SK-N-MC (cell line): ENCODE data around the gene CDH18.

Experiments used
- EZH2 ChIP-seq: fragments of 200-600 bp; sonication (generic); IDR thresholded peaks from one replicate; pipeline ENCODE4 v1.6.1; 2017; ENCODE audit warnings: antibody characterized with exemption
- FOXP2 ChIP-seq: optimal IDR thresholded peaks from 2 replicates; pipeline ENCODE3; 2011; ENCODE audit warnings: mild to moderate bottlenecking, moderate library complexity; ENCODE audit not compliant: insufficient read depth; ENCODE audit errors: extremely low read length, control extremely low read depth
- POLR2AphosphoS5 ChIP-seq: IDR thresholded peaks from 2 replicates; pipeline ENCODE4 v1.6.1; 2012; ENCODE audit warnings: mild to moderate bottlenecking, low read depth, low read length, borderline replicate concordance

DNA sequence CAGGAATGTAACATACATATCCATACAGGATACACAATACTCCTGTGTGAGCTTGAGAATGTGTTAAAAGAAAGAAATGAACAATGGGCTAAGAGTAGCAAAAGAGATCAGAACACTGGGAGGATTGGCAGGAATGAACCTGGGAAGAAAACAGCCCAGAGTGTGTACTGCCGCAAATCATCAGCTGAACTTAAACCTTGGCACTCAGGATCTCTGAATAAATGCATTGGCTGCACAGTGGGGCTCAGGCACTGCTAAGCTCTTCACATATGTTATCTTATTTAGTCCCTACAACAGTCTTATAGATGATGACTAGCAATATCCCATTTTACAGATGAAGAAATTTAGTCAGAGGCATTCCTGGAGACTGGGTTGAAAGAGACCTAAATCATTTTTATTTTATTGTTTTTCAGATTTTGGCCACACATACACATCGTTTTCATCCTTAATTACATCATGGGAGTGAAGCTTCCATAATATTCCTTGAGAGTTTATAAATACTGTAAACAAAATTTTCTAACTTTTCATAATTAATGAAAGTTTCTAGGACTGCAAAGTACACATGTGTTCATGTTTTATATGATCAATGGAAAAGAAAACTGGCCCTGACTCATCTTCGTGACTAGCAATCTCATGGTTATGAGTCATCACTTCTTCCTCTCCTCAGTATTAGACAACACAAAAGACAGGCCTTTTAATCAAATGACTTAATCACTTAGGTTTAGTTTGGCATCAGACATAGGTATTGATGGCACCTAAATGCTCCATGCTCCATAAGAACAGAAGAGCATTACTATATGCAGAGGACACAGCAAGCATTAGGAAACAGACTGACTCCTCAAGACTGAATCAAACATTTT lies 59.2 kb downstream of the CDH18 start:
- TF ChIP-seq EZH2 (no peak), POLR2AphosphoS5 (no peak), FOXP2 (no peak)
